Activated CD8-positive, alpha-beta T cell treated with anti-CD3 and anti-CD28 coated beads for 36 hours (primary cell): ENCODE measurements around the gene CLSTN2. TPM values are rescaled to one million over a fixed set of nuclear protein-coding genes. Genes with fewer than 3 reads are reported as not detected.

Source experiments
- ATAC-seq: fragments of 200-7000 bp; cut with Tn5 transposase; one replicate; pipeline ENCODE4 v1.10.0; 2021; ENCODE audit warnings: mild to moderate bottlenecking, moderate library complexity
- CTCF ChIA-PET: fragments of 350-600 bp; sonication (Branson Sonifier 250); formaldehyde crosslinking; loops from one replicate; lab custom pipeline; 2021; ENCODE audit warnings: antibody characterized with exemption; lab: Charles Lee
- POLR2A ChIA-PET: fragments of 350-600 bp; sonication (Branson Sonifier 250); formaldehyde crosslinking; loops from one replicate; lab custom pipeline; 2021; ENCODE audit warnings: antibody characterized with exemption; lab: Charles Lee
- DNase-seq: peaks from one replicate; pipeline ENCODE4 v3.0.0-alpha.2; 2020
- H3K27ac Mint-ChIP-seq: one replicate; pipeline ENCODE4 v1.8.0; 2021; ENCODE audit warnings: mild to moderate bottlenecking, mixed read lengths
- H3K27me3 Mint-ChIP-seq: one replicate; pipeline ENCODE4 v1.8.0; 2021; ENCODE audit warnings: mixed read lengths
- H3K36me3 Mint-ChIP-seq: one replicate; pipeline ENCODE4 v1.8.0; 2021; ENCODE audit warnings: low read depth, mixed read lengths
- H3K4me1 Mint-ChIP-seq: one replicate; pipeline ENCODE4 v1.8.0; 2021; ENCODE audit warnings: low read depth, mixed read lengths
- H3K4me3 Mint-ChIP-seq: one replicate; pipeline ENCODE4 v1.8.0; 2021; ENCODE audit warnings: mild to moderate bottlenecking, moderate library complexity, mixed read lengths
- H3K9me3 Mint-ChIP-seq: one replicate; pipeline ENCODE4 v1.8.0; 2021; ENCODE audit warnings: mixed read lengths
- CTCF ChIP-seq: fragments of 200-600 bp; IDR thresholded peaks from one replicate; pipeline ENCODE4 v1.8.0; 2022; ENCODE audit warnings: antibody characterized with exemption, mild to moderate bottlenecking
- intact Hi-C: fragments of 100-400 bp; cut with micrococcal nuclease; formaldehyde crosslinking; loops from one replicate; pipeline ENCODE4 v1.10.0; 2022
- total RNA-seq, 2 experiments: library from RNA; stranded (reverse); gene quantifications; one replicate each; pipeline ENCODE4 v1.2.3, GENCODE V29; 2021

Gene CLSTN2
- total RNA-seq, 2 experiments from 2014 or later, result not detected

GRCh38 chr3:139934613-139935015, 371 bp upstream of the CLSTN2 start:
- peaks cover 42% of the 10 kb centered on the region for H3K27me3 Mint-ChIP-seq
- CTCF ChIA-PET, result no interaction called here
- H3K9me3 Mint-ChIP-seq, result no peaks in the 10 kb centered on the region
- H3K4me3 Mint-ChIP-seq, result no peak overlapping the region
- intact Hi-C loops, result no loop called here
- DNase-seq (peak; percentile 24), ATAC-seq (peak; percentile 42)
- POLR2A ChIA-PET, result no interaction called here
- no peak overlapping the region for H3K27ac Mint-ChIP-seq
- no peak for TF ChIP-seq CTCF
- H3K4me1 Mint-ChIP-seq, result peaks cover 3% of the 10 kb centered on the region
- H3K36me3 Mint-ChIP-seq, result no peaks in the 10 kb centered on the region

GRCh38 chr3:139935866-139936817, 1.2 kb downstream of the CLSTN2 start:
- ChIA-PET CTCF (interaction anchor here (2.0 to 2.1 kb wide), 3 partner anchors 7 to 17 kb away, joined by 7 to 9 read pairs (median 8); no protein-coding TSS in a partner anchor), POLR2A (interaction anchor here (0.6 kb wide), 1 partner anchor 165 kb away, joined by 3 read pairs; no protein-coding TSS in a partner anchor)
- no peak for DNase-seq
- no peaks in the 10 kb centered on the region for H3K9me3 Mint-ChIP-seq
- no peak for ATAC-seq
- no peaks in the 10 kb centered on the region for H3K36me3 Mint-ChIP-seq
- H3K27me3 Mint-ChIP-seq, result peaks cover 42% of the 10 kb centered on the region
- no peak overlapping the region for H3K4me3 Mint-ChIP-seq
- H3K4me1 Mint-ChIP-seq, result peaks cover 3% of the 10 kb centered on the region
- intact Hi-C loops, result no loop called here
- no peak for TF ChIP-seq CTCF
- no peak overlapping the region for H3K27ac Mint-ChIP-seq

DNA sequence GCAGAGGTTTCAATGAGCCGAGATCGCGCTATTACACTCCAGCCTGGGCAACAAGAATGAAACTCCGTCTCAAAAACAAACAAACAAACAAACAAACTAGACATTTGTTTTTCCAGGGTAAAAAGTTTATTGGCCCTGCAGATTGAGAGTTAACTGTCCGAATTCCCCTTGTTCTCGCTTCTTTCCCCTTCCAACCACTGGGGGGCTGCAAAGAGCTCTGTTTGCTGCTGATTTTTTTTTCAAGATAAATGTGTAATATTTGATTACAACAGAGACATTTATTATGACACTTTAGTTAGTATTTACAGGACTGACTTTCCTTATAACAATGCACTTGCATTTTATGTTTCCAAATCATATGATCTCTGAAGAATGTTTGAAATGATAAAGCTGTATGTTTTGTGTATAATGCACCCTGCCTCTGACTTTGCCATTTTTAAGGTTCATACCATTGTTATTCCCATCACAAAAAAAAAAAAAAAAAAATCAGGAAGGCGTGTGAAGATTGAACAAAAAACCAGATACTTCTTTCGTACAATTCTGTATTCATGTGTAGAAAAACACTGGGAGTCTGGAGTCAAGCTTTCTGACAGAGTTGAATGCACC, 2.8 kb downstream of the CLSTN2 start:
- peak; percentile 55 for DNase-seq
- H3K27me3 Mint-ChIP-seq, result peaks cover 47% of the 10 kb centered on the region

DNA sequence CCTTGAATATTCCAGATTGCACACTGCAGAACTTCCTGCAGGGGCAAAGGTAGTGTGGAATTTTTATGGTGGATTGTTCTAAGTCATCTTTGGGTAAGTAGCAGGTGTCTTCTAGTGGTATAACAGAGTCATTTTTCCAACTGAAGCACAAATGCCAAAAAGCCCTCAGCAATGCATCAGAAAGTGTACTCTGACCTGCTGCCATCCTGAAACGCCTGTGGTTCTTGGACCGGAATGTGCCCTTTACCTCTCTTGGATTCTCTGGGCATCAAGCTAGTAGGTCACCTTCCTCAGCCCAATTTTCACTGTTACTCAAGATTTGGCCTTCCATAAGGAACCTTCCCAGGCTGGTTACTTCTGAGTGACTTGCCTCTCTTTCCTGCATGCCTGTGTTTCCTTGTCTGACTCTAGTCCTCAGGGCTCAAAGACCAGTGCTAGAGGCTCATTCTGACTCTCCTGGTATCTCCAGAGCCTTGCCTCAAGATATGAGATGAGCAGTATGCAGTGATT, 4.8 kb downstream of the CLSTN2 start:
- Mint-ChIP-seq H3K4me3 (no peak overlapping the region), H3K4me1 (peaks cover 3% of the 10 kb centered on the region), H3K36me3 (no peaks in the 10 kb centered on the region), H3K27ac (no peak overlapping the region), H3K27me3 (peaks cover 40% of the 10 kb centered on the region), H3K9me3 (no peaks in the 10 kb centered on the region)
- DNase-seq (no peak), ATAC-seq (no peak)
- ChIA-PET POLR2A (interaction anchor here (0.6 kb wide), 1 partner anchor 276 kb away, joined by 3 read pairs; no protein-coding TSS in a partner anchor), CTCF (interaction anchor here (1.1 kb wide), 1 partner anchor 10 kb away, joined by 4 read pairs; no protein-coding TSS in a partner anchor)
- intact Hi-C loops, result no loop called here
- no peak for TF ChIP-seq CTCF

More for the DNA sequence above, 2.8 kb downstream of the CLSTN2 start:
- Mint-ChIP-seq H3K27ac (no peak overlapping the region), H3K9me3 (no peaks in the 10 kb centered on the region), H3K36me3 (no peaks in the 10 kb centered on the region), H3K4me3 (no peak overlapping the region), H3K4me1 (peaks cover 3% of the 10 kb centered on the region)
- intact Hi-C loops, result no loop called here
- ChIA-PET CTCF (interaction anchor here (0.6 to 2.1 kb wide), 9 partner anchors 9 to 492 kb away, joined by 3 to 9 read pairs (median 3); no protein-coding TSS in a partner anchor), POLR2A (no interaction called here)
- no peak for ATAC-seq
- TF ChIP-seq CTCF, result peak; percentile 67
